SK-N-SH (cell line): ENCODE measurements around the gene KIF13A.

Experiments used
- CTCF ChIP-seq: fragments of 200-600 bp; sonication (generic); IDR thresholded peaks from 2 replicates; pipeline ENCODE4 v1.6.1; 2017; ENCODE audit warnings: antibody characterized with exemption, mild to moderate bottlenecking, moderate library complexity
- EP300 ChIP-seq, 2 experiments: IDR thresholded peaks; 2 replicates each; pipeline versions ENCODE4 v1.4.0 to v1.6.1; 2012; ENCODE audit warnings: borderline replicate concordance in 1 of 2, low read depth in 1 of 2, low read length in 1 of 2
- FOXJ3 ChIP-seq: sonication (generic); formaldehyde crosslinking; IDR thresholded peaks from 2 replicates; pipeline ENCODE4 v1.5.1; 2020; ENCODE audit warnings: mild to moderate bottlenecking, missing genetic modification reagents
- FOXM1 ChIP-seq: IDR thresholded peaks from 2 replicates; pipeline ENCODE4 v1.4.0; 2012; ENCODE audit warnings: low read depth, mild to moderate bottlenecking
- GATA2 ChIP-seq: sonication (generic); formaldehyde crosslinking; IDR thresholded peaks from 2 replicates; pipeline ENCODE4 v1.5.0; 2020; ENCODE audit warnings: mild to moderate bottlenecking, missing genetic modification reagents
- JUND ChIP-seq: IDR thresholded peaks from 2 replicates; pipeline ENCODE4 v1.4.0; 2012
- POLR2AphosphoS5 ChIP-seq: IDR thresholded peaks from 2 replicates; pipeline ENCODE4 v1.6.1; 2012; ENCODE audit warnings: low read depth, low read length
- RCOR1 ChIP-seq: fragments of 150-350 bp; IDR thresholded peaks from 2 replicates; pipeline ENCODE4 v1.6.1; 2017; ENCODE audit warnings: antibody characterized with exemption, low read length
- REST ChIP-seq: IDR thresholded peaks from 2 replicates; pipeline ENCODE4 v1.6.1; 2012; ENCODE audit warnings: mild to moderate bottlenecking, low read depth, low read length, moderate library complexity
- RFX5 ChIP-seq: IDR thresholded peaks from 2 replicates; pipeline ENCODE4 v1.6.1; 2012; ENCODE audit warnings: mild to moderate bottlenecking, improper control_type of control experiment, low read length
- TEAD4 ChIP-seq: IDR thresholded peaks from 2 replicates; pipeline ENCODE4 v1.4.0; 2012; ENCODE audit warnings: mild to moderate bottlenecking, borderline replicate concordance; ENCODE audit not compliant: insufficient read depth
- TF ChIP-seq, protein P1 (sequence below): IDR thresholded peaks from 2 replicates; pipeline ENCODE4 v1.4.0; 2012; ENCODE audit warnings: low read depth

DNA sequence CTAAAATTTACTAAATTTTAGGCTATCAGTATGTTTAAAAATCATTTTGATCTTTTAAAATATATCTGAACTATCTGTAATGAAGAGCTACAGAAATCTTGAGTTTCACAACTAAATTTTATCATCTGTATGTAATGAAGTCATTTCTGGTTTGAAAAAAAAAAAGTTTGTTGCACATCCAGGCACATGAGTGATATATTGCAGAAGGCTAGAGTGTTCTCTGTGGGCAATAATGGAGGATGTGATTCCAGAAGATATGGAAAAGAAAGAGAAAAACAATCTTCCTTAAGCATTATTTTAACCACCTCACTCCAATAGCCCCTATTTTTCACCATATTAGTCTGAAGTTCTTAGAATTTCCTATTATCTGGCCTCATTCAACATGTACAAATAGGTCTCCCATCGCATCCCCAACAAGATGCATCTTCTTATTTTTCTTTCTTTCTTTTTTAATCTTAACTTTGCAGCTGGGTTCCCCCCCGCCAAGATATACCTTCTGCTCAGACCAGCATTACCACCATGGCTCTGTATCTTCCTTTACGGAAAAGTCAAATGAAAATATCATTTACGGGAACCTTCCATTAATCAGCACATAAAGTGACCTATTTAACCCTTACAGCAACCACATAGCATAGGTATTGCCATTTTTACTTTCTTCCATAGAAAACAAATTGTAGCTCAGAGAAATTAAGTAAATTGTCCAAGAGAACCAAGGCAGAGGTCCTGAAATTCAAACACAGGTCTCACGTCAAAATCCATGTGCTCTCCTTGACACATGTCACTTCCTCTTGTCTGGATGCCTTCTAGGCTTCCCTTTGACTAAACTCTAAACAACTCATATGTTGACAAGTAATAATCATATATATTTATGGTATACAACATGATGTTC, 116.9 kb downstream of the KIF13A start:
- TF ChIP-seq RFX5 (no peak), EP300 (IDR thresholded peaks at IDR 0.05; ENCODE audit: borderline replicate concordance in 1 of 2, low read depth in 1 of 2, low read length in 1 of 2) (no peak), JUND (no peak), GATA2 (CRISPR knock-in tag) (no peak), FOXJ3 (no peak), CTCF (no peak), POLR2AphosphoS5 (no peak), RCOR1 (no peak), FOXM1 (no peak), REST (no peak), TEAD4 (no peak)
- TF ChIP-seq, protein P1, sequence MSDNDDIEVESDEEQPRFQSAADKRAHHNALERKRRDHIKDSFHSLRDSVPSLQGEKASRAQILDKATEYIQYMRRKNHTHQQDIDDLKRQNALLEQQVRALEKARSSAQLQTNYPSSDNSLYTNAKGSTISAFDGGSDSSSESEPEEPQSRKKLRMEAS, result no peak
